Endothelial cell of umbilical vein (primary cell): ENCODE measurements around the gene TRIM2. TPM values are rescaled to one million over a fixed set of nuclear protein-coding genes. Genes with fewer than 3 reads are reported as not detected.

Source experiments
- BruUV-seq: library from RNA; stranded (reverse); fragments of 400-500 nt; replicated peaks from 2 replicates; lab custom pipeline; 2021; lab: Mats Ljungman, UMichigan
- CTCF ChIA-PET: fragments of 300-600, 350-600 bp; sonication (Branson Sonifier 250); formaldehyde crosslinking; loops from one replicate; lab custom pipeline; 2021; ENCODE audit warnings: antibody characterized with exemption, inconsistent platforms; lab: Charles Lee
- POLR2A ChIA-PET: fragments of 300-600, 350-600 bp; sonication (Branson Sonifier 250); formaldehyde crosslinking; loops from one replicate; lab custom pipeline; 2021; ENCODE audit warnings: antibody characterized with exemption, inconsistent platforms; lab: Charles Lee
- DNase-seq: peaks from one replicate; pipeline ENCODE4 v3.0.0-alpha.2; 2011; ENCODE audit warnings: low read depth, low spot score
- FAIRE-seq: peaks from 2 replicates; lab custom pipeline; 2011; peaks lifted over from hg19 to GRCh38; lab: Jason Lieb, UNC
- H2AFZ ChIP-seq: 2 replicates; pipeline ENCODE4 v1.6.0; 2012; ENCODE audit warnings: low read depth, low read length, control low read depth, inconsistent platforms
- H3K27ac ChIP-seq: 2 replicates; pipeline ENCODE4 v1.5.1; 2011; ENCODE audit warnings: low read depth, mild to moderate bottlenecking, control low read depth, low read length, moderate library complexity; ENCODE audit not compliant: insufficient read depth
- H3K27me3 ChIP-seq, 2 experiments: 2 replicates each; pipeline versions ENCODE4 v1.6.0 to v1.6.1; 2011; ENCODE audit warnings: low read length in 2 of 2, mixed read lengths in 1 of 2; ENCODE audit not compliant: control insufficient read depth in 2 of 2, insufficient read depth in 2 of 2
- H3K36me3 ChIP-seq, 2 experiments: 2 replicates in 1 of 2; 3 replicates in 1 of 2; pipeline ENCODE4 v1.5.1; 2011; ENCODE audit warnings: low read length in 2 of 2, mild to moderate bottlenecking in 1 of 2, moderate library complexity in 1 of 2; ENCODE audit not compliant: control insufficient read depth in 2 of 2, insufficient read depth in 2 of 2; ENCODE audit errors: extremely low read depth in 1 of 2
- H3K4me1 ChIP-seq: 3 replicates; pipeline ENCODE4 v1.5.1; 2011; ENCODE audit warnings: mild to moderate bottlenecking, low read length; ENCODE audit not compliant: control insufficient read depth, insufficient read depth; ENCODE audit errors: extremely low read depth
- H3K4me2 ChIP-seq: 2 replicates; pipeline ENCODE4 v1.6.1; 2011; ENCODE audit warnings: low read length, control low read depth, mixed read lengths; ENCODE audit not compliant: insufficient read depth
- H3K4me3 ChIP-seq, 3 experiments: fragments of 200-600 bp in 1 of 3; sonication (generic), shearing (Covaris generic) in 1 of 3; replicated peaks in 1 of 3; 2 replicates each; pipeline ENCODE4 v1.5.1; 2011 to 2016; ENCODE audit warnings: control low read depth in 3 of 3, low read length in 3 of 3, mild to moderate bottlenecking in 2 of 3, inconsistent platforms in 1 of 3, low read depth in 1 of 3, moderate library complexity in 1 of 3; ENCODE audit not compliant: insufficient read depth in 1 of 3
- H3K79me2 ChIP-seq: 2 replicates; pipeline ENCODE4 v1.6.0; 2012; ENCODE audit warnings: low read length, inconsistent platforms; ENCODE audit not compliant: control insufficient read depth, insufficient read depth
- H3K9ac ChIP-seq: replicated peaks from 2 replicates; pipeline ENCODE3; 2011; ENCODE audit warnings: low read length, control low read depth; ENCODE audit not compliant: insufficient read depth; ENCODE audit errors: extremely low read depth
- H3K9me1 ChIP-seq: replicated peaks from 3 replicates; pipeline ENCODE4 v1.6.0; 2011; ENCODE audit warnings: mild to moderate bottlenecking, low read length; ENCODE audit not compliant: control insufficient read depth, insufficient read depth; ENCODE audit errors: extremely low read depth
- H3K9me3 ChIP-seq: replicated peaks from 2 replicates; pipeline ENCODE4 v1.5.1; 2012; ENCODE audit warnings: low read length, inconsistent platforms; ENCODE audit not compliant: control insufficient read depth, insufficient read depth
- H4K20me1 ChIP-seq: replicated peaks from 2 replicates; pipeline ENCODE3; 2011; ENCODE audit warnings: mild to moderate bottlenecking, low read length; ENCODE audit not compliant: control insufficient read depth, insufficient read depth; ENCODE audit errors: extremely low read depth
- CTCF ChIP-seq, 2 donors: IDR thresholded peaks; 1 replicate in 1 of 2; 2 replicates in 1 of 2; pipeline ENCODE4 v1.5.1; 2011; ENCODE audit warnings: low read length in 2 of 2, mild to moderate bottlenecking in 2 of 2, moderate library complexity in 2 of 2, control low read depth in 1 of 2, inconsistent platforms in 1 of 2, low read depth in 1 of 2; ENCODE audit not compliant: insufficient read depth in 1 of 2; ENCODE audit errors: extremely low read depth in 1 of 2
- EZH2 ChIP-seq: IDR thresholded peaks from 2 replicates; pipeline ENCODE4 v1.6.1; 2012; ENCODE audit warnings: borderline replicate concordance, low read depth, mild to moderate bottlenecking, moderate library complexity, low read length, inconsistent platforms; ENCODE audit not compliant: severe bottlenecking
- FOS ChIP-seq: IDR thresholded peaks from 2 replicates; pipeline ENCODE4 v1.6.1; 2011; ENCODE audit warnings: mild to moderate bottlenecking, low read length, moderate library complexity, borderline replicate concordance; ENCODE audit not compliant: insufficient read depth
- GATA2 ChIP-seq: IDR thresholded peaks from 2 replicates; pipeline ENCODE4 v1.7.0; 2011; ENCODE audit warnings: low read depth, mild to moderate bottlenecking, moderate library complexity, mixed read lengths, low read length; ENCODE audit not compliant: insufficient read length, insufficient read depth
- JUN ChIP-seq: IDR thresholded peaks from 2 replicates; pipeline ENCODE4 v1.6.1; 2011; ENCODE audit warnings: borderline replicate concordance, low read depth; ENCODE audit not compliant: insufficient read length, insufficient read depth
- MYC ChIP-seq: IDR thresholded peaks from one replicate; pipeline ENCODE4 v1.6.1; 2011; ENCODE audit warnings: mild to moderate bottlenecking, low read depth, low read length
- POLR2A ChIP-seq: IDR thresholded peaks from 2 replicates; pipeline ENCODE4 v1.6.1; 2012; ENCODE audit warnings: low read depth, mild to moderate bottlenecking, control low read depth, low read length
- POLR2AphosphoS5 ChIP-seq: IDR thresholded peaks from 2 replicates; pipeline ENCODE4 v1.6.1; 2012; ENCODE audit warnings: low read depth, mild to moderate bottlenecking, control low read depth, low read length, moderate library complexity; ENCODE audit not compliant: insufficient read depth
- dilution Hi-C: fragments of 300-500 bp; cut with MboI; formaldehyde crosslinking; loops from one replicate; pipeline ENCODE4 v1.15.0; 2019; ENCODE audit warnings: low sequenced_read_pairs; ENCODE audit not compliant: extremely low pct_ligation_motif_present
- intact Hi-C: fragments of 100-400 bp; cut with micrococcal nuclease; formaldehyde crosslinking; loops from one replicate; pipeline ENCODE4 v1.10.0; 2022
- polyA plus RNA-seq, 4 experiments: library from polyadenylated mRNA; depleted of rRNA in 3 of 4; stranded (reverse) in 3 of 4; unstranded in 1 of 4; fragments of >200 nt; gene quantifications; 2 replicates each; pipeline versions ENCODE4 v1.2.1 to v1.2.3, GENCODE V29; 2011 to 2012; ENCODE audit warnings: missing spikeins in 1 of 4
- total RNA-seq: library from RNA; stranded (reverse); gene quantifications from 2 replicates; pipeline ENCODE4 v1.2.3, GENCODE V29; 2021
- TF ChIP-seq, protein P1 (sequence below): IDR thresholded peaks from 2 replicates; pipeline ENCODE4 v1.6.1; 2011; ENCODE audit not compliant: insufficient read depth, insufficient read length

The TRIM2 gene
- total and polyA plus RNA-seq, 2 donors (not counting 3 experiments of a cell fraction or from before 2014, with no cell fraction given) = 6.8 to 19.7 TPM

GRCh38 chr4:153297116-153297515, 92.9 kb downstream of the TRIM2 start:
- no peaks in the 10 kb centered on the region for H4K20me1 ChIP-seq
- H3K9ac ChIP-seq = no peak overlapping the region
- no peak overlapping the region for H3K4me2 ChIP-seq
- DNase-seq = no peak
- ChIA-PET POLR2A (no interaction called here), CTCF (interaction anchor here (1.2 kb wide), 1 partner anchor 154 kb away, joined by 4 read pairs; no protein-coding TSS in a partner anchor)
- no peak for TF ChIP-seq POLR2AphosphoS5
- TF ChIP-seq EZH2 = no peak
- no peak for TF ChIP-seq GATA2
- no peak for TF ChIP-seq MYC
- TF ChIP-seq, protein P1, sequence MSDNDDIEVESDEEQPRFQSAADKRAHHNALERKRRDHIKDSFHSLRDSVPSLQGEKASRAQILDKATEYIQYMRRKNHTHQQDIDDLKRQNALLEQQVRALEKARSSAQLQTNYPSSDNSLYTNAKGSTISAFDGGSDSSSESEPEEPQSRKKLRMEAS = no peak
- no peak for TF ChIP-seq POLR2A
- TF ChIP-seq FOS = no peak
- TF ChIP-seq JUN = no peak
- no peak for TF ChIP-seq CTCF (IDR thresholded peaks at IDR 0.05; ENCODE audit: extremely low read depth in 1 of 2, insufficient read depth in 1 of 2, low read depth in 1 of 2, low read length in 2 of 2)
- no peaks in the 10 kb centered on the region for H3K27me3 ChIP-seq
- no peak overlapping the region for H3K4me3 ChIP-seq
- dilution Hi-C loops (no loop called here), intact Hi-C loops (no loop called here)
- no peaks in the 10 kb centered on the region for H3K4me1 ChIP-seq
- no peaks in the 10 kb centered on the region for H3K79me2 ChIP-seq
- H3K9me1 ChIP-seq = no peaks in the 10 kb centered on the region
- FAIRE-seq = no peak
- BruUV-seq = no TSS peak
- H3K36me3 ChIP-seq = peaks cover 0 to 3% of the 10 kb centered on the region in 2 experiments
- no peak overlapping the region for H2AFZ ChIP-seq
- H3K9me3 ChIP-seq = no peaks in the 10 kb centered on the region
- no peak overlapping the region for H3K27ac ChIP-seq
